Measurements from ENCODE around the gene AKR7A2.

Gene AKR7A2

GRCh38 chr1:19311931-19312781, at the start of gene AKR7A2, which contains the start of gene SLC66A1:
TSS of gene AKR7A2 (minus strand) at chr1:19312144. CDS start at chr1:19312124, 20 bp downstream.
TSS of gene SLC66A1 (plus strand) at chr1:19312326. CDS start at chr1:19317678, 5,352 bp downstream.
- H3K36me3 Mint-ChIP-seq (ENCODE audit: low read depth) = peaks cover 25% of the 10 kb centered on the region
- H3K4me3 Mint-ChIP-seq = peak within 1 kb of the TSS; percentile 87
- peaks cover 44% of the 10 kb centered on the region for H3K4me1 Mint-ChIP-seq (ENCODE audit: low read depth)
- H3K27me3 Mint-ChIP-seq = no peaks in the 10 kb centered on the region
- H3K27ac Mint-ChIP-seq = peak within 1 kb of the TSS; percentile 87
- no peaks in the 10 kb centered on the region for H3K9me3 Mint-ChIP-seq
- peak; percentile 96 for DNase-seq

- H3K36me3 Mint-ChIP-seq (ENCODE audit: low read depth) = peaks cover 55% of the 10 kb centered on the region
- H3K27me3 Mint-ChIP-seq = no peaks in the 10 kb centered on the region
- peaks cover 54% of the 10 kb centered on the region for H3K4me1 Mint-ChIP-seq (ENCODE audit: low read depth)
- no peak overlapping the region for H3K4me3 Mint-ChIP-seq
- DNase-seq = no peak
- H3K9me3 Mint-ChIP-seq = no peaks in the 10 kb centered on the region
- H3K27ac Mint-ChIP-seq = peak overlapping the region; percentile 69
These were observed 49.1 kb upstream of the AKR7A2 start for GRCh38 chr1:19360843-19361610.

GRCh38 chr1:19360432-19360831, 48.5 kb upstream of the AKR7A2 start:
- Mint-ChIP-seq H3K9me3 (no peaks in the 10 kb centered on the region), H3K4me3 (no peak overlapping the region), H3K4me1 (ENCODE audit: low read depth) (peaks cover 50% of the 10 kb centered on the region), H3K36me3 (ENCODE audit: low read depth) (peaks cover 56% of the 10 kb centered on the region), H3K27me3 (no peaks in the 10 kb centered on the region), H3K27ac (peak overlapping the region; percentile 69)
- DNase-seq = no peak

DNA sequence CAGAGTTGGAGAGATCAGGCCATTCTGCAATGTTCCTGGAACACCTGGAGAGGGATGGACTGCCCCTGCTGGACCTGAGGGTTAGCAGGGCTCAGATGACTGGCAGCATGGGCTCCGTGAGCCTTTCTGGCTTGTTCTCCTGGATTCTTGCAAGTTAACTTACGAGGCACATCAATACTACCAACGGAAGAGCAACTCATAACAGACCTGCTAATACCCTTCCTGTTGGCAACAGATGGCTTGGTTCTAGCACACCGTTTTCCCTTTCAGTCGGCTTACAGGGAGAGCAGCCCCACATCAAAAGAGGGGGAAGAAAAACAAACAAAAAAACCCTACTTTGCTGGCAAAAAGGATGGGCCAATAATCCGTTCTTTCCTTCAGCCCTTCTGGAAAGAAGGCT, 48.1 kb upstream of the AKR7A2 start:
- Mint-ChIP-seq H3K27ac (peak overlapping the region; percentile 69), H3K4me3 (no peak overlapping the region), H3K4me1 (ENCODE audit: low read depth) (peaks cover 45% of the 10 kb centered on the region), H3K36me3 (ENCODE audit: low read depth) (peaks cover 56% of the 10 kb centered on the region), H3K9me3 (no peaks in the 10 kb centered on the region), H3K27me3 (no peaks in the 10 kb centered on the region)
- no peak for DNase-seq

DNA sequence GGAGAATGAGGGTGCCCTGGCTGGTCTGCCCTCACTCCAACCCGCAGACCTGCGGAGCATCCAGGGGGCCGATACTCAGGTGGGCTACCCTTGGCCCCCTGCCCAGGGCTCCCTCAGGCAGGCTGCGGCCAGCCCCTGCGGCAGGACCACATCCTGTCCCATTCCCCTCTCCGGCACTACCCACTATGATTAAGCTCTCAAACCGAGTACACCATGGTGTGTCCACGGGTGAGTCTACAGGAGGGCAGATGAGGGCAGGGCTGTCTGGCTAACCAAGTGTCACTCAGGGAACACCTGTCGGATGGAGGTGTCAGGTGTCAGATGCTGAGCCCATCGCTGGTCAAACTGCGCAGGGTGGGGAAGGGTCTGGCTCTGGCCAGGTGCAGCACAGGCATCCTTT, 47.4 kb upstream of the AKR7A2 start:
- H3K27me3 Mint-ChIP-seq = no peaks in the 10 kb centered on the region
- no peak overlapping the region for H3K27ac Mint-ChIP-seq
- no peaks in the 10 kb centered on the region for H3K9me3 Mint-ChIP-seq
- H3K36me3 Mint-ChIP-seq (ENCODE audit: low read depth) = peaks cover 59% of the 10 kb centered on the region
- peaks cover 42% of the 10 kb centered on the region for H3K4me1 Mint-ChIP-seq (ENCODE audit: low read depth)
- no peak for DNase-seq
- H3K4me3 Mint-ChIP-seq = no peak overlapping the region

DNA sequence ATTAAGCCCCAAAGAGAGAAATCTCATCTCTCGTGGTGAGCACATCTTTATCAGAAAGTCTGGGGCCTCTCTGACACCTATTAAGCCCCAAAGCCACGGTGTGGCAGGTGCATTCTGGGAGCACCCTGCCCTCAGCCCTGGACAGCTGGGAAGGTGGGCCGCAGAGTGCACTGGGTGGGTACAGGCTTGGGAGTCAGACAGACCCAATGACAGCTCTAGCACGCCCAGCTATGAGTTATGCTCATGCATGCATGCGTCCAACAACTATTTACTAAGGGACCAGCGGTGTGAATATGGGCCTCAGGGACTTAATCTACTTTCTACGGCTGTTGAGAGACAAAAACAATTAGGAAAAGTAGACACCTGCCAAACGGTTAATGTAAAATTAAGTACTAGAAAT, 46.8 kb upstream of the AKR7A2 start:
- Mint-ChIP-seq H3K27ac (no peak overlapping the region), H3K36me3 (ENCODE audit: low read depth) (peaks cover 64% of the 10 kb centered on the region), H3K9me3 (no peaks in the 10 kb centered on the region), H3K4me1 (ENCODE audit: low read depth) (peaks cover 41% of the 10 kb centered on the region), H3K4me3 (no peak overlapping the region), H3K27me3 (no peaks in the 10 kb centered on the region)
- DNase-seq = no peak

DNA sequence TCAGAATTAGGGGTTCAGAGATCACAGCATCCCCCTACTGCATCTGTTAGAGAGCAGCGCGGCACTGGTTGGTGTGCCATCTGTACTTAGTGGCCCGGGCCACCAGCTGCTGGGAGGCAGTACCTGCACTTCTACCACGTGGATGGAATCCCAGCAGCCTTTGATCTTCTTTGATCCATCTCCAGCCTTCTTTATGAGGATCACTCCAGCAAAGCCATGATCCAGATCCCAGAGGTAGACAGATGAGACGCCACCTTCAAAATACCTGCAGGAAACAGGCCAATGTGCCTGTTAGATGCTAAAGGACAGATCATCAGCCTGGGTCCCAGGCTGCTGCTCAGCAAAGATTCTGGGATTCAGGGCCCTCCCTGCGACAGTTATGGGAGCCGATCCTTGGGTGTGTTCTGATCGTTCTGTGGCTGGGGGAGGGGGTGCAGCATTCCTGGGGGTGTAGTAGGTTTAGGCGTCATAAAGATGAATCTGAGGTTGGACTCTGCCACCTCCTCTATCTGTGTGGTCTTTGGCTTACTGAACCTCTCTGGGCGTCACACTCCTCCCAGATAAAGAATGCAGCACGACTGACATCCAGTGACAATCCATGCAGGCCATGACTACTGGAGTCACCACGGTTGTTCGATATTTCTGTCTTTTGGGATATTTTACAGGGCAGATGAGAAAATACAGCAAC, 45.5 kb upstream of the AKR7A2 start:
- DNase-seq = no peak

GRCh38 chr1:19356266-19356665, 44.3 kb upstream of the AKR7A2 start:
- Mint-ChIP-seq H3K27me3 (no peaks in the 10 kb centered on the region), H3K9me3 (no peaks in the 10 kb centered on the region), H3K4me1 (ENCODE audit: low read depth) (peaks cover 21% of the 10 kb centered on the region), H3K4me3 (no peak overlapping the region), H3K27ac (peak overlapping the region; percentile 72), H3K36me3 (ENCODE audit: low read depth) (peaks cover 77% of the 10 kb centered on the region)
- DNase-seq = no peak

More for the DNA sequence above, 45.5 kb upstream of the AKR7A2 start:
- Mint-ChIP-seq H3K27me3 (no peaks in the 10 kb centered on the region), H3K36me3 (ENCODE audit: low read depth) (peaks cover 66% of the 10 kb centered on the region), H3K27ac (peak overlapping the region; percentile 58), H3K4me3 (no peak overlapping the region), H3K9me3 (no peaks in the 10 kb centered on the region), H3K4me1 (ENCODE audit: low read depth) (peaks cover 32% of the 10 kb centered on the region)

- peaks cover 4% of the 10 kb centered on the region for H3K4me1 Mint-ChIP-seq (ENCODE audit: low read depth)
- no peaks in the 10 kb centered on the region for H3K9me3 Mint-ChIP-seq
- H3K36me3 Mint-ChIP-seq (ENCODE audit: low read depth) = peaks cover 80% of the 10 kb centered on the region
- DNase-seq = no peak
- no peaks in the 10 kb centered on the region for H3K27me3 Mint-ChIP-seq
- no peak overlapping the region for H3K4me3 Mint-ChIP-seq
- H3K27ac Mint-ChIP-seq = no peak overlapping the region
These were observed 42.6 kb upstream of the AKR7A2 start for GRCh38 chr1:19354531-19354981.

DNA sequence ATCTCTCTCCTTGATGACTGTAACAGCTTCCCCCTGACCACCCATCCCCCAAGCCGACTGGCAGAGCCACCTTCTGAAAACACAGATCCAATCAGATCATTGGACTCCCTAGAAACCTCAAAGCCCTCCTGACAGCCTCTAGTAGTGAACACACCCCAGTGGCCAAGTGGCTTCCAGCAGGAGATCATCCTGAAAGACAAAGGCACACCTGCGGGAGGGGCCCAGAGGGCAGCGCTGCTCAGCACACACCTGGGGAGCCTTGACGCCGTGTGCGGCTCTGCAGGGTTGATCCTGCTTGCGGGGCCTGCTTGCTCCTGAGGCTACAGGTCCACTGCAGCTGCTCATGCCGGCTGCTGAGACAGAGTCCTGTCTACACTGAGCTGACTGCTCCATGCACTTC, 41.7 kb upstream of the AKR7A2 start:
- Mint-ChIP-seq H3K36me3 (ENCODE audit: low read depth) (peaks cover 89% of the 10 kb centered on the region), H3K9me3 (no peaks in the 10 kb centered on the region), H3K27me3 (no peaks in the 10 kb centered on the region), H3K27ac (peak overlapping the region; percentile 72), H3K4me3 (no peak overlapping the region), H3K4me1 (ENCODE audit: low read depth) (no peaks in the 10 kb centered on the region)
- no peak for DNase-seq

DNA sequence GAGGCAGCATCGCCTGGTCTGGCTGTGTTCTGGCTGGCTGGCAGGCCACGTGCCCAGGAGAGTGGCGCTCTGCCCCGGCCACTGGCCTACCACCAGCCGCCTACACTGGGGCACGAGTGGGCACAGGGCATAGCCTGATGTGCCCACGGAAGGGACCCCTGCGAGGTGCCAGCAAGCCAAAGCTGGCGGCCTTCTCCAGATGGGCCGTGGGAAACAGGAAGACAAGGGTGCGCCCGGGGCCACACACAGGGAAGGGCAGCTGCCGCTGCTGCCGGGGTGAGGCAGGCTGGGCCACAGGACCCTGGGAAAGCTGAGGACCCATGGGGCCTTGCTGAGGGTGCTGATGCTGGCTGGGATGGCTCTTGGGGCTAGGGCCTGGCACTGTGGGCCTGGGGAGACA, 40.9 kb upstream of the AKR7A2 start:
- peaks cover 2% of the 10 kb centered on the region for H3K4me1 Mint-ChIP-seq (ENCODE audit: low read depth)
- H3K4me3 Mint-ChIP-seq = no peak overlapping the region
- H3K36me3 Mint-ChIP-seq (ENCODE audit: low read depth) = peaks cover 92% of the 10 kb centered on the region
- peak overlapping the region; percentile 72 for H3K27ac Mint-ChIP-seq
- no peak for DNase-seq
- no peaks in the 10 kb centered on the region for H3K27me3 Mint-ChIP-seq
- H3K9me3 Mint-ChIP-seq = no peaks in the 10 kb centered on the region

- Mint-ChIP-seq H3K36me3 (ENCODE audit: low read depth) (peaks cover 87% of the 10 kb centered on the region), H3K27ac (peak overlapping the region; percentile 59), H3K4me1 (ENCODE audit: low read depth) (peaks cover 3% of the 10 kb centered on the region), H3K4me3 (no peak overlapping the region), H3K9me3 (no peaks in the 10 kb centered on the region), H3K27me3 (no peaks in the 10 kb centered on the region)
- DNase-seq = no peak
These were observed 39.9 kb upstream of the AKR7A2 start for GRCh38 chr1:19351873-19352272.

- no peak for DNase-seq
- no peaks in the 10 kb centered on the region for H3K9me3 Mint-ChIP-seq
- H3K4me1 Mint-ChIP-seq (ENCODE audit: low read depth) = peaks cover 3% of the 10 kb centered on the region
- peaks cover 80% of the 10 kb centered on the region for H3K36me3 Mint-ChIP-seq (ENCODE audit: low read depth)
- H3K27ac Mint-ChIP-seq = peak overlapping the region; percentile 76
- H3K27me3 Mint-ChIP-seq = no peaks in the 10 kb centered on the region
- H3K4me3 Mint-ChIP-seq = no peak overlapping the region
These were observed 38.6 kb upstream of the AKR7A2 start for GRCh38 chr1:19350566-19350965.

GRCh38 chr1:19349999-19350398, 38.1 kb upstream of the AKR7A2 start:
- Mint-ChIP-seq H3K9me3 (no peaks in the 10 kb centered on the region), H3K36me3 (ENCODE audit: low read depth) (peaks cover 80% of the 10 kb centered on the region), H3K27ac (peak overlapping the region; percentile 76)

More at GRCh38 chr1:19349999-19350398, 38.1 kb upstream of the AKR7A2 start:
- no peak for DNase-seq
- peaks cover 3% of the 10 kb centered on the region for H3K4me1 Mint-ChIP-seq (ENCODE audit: low read depth)
- no peaks in the 10 kb centered on the region for H3K27me3 Mint-ChIP-seq
- H3K4me3 Mint-ChIP-seq = no peak overlapping the region

Measured in activated T-cell treated with anti-CD3 and anti-CD28 coated beads, Interleukin-2, amount 50 U/mL, for 24 hours (primary cell).